GM18870 (cell line): ENCODE data around the gene SVOP.
"Not testable (repeated sequence)": the region's sequence is repeated elsewhere in the genome, so short reads cannot be mapped to it uniquely, and the experiment has no call there.

Experiments used
- ATAC-seq: cut with Tn5 transposase; IDR thresholded peaks from one replicate; pipeline ENCODE4 v1.9.1; 2021; ENCODE audit warnings: moderate library complexity; ENCODE audit not compliant: unreplicated experiment

SVOP gene

DNA sequence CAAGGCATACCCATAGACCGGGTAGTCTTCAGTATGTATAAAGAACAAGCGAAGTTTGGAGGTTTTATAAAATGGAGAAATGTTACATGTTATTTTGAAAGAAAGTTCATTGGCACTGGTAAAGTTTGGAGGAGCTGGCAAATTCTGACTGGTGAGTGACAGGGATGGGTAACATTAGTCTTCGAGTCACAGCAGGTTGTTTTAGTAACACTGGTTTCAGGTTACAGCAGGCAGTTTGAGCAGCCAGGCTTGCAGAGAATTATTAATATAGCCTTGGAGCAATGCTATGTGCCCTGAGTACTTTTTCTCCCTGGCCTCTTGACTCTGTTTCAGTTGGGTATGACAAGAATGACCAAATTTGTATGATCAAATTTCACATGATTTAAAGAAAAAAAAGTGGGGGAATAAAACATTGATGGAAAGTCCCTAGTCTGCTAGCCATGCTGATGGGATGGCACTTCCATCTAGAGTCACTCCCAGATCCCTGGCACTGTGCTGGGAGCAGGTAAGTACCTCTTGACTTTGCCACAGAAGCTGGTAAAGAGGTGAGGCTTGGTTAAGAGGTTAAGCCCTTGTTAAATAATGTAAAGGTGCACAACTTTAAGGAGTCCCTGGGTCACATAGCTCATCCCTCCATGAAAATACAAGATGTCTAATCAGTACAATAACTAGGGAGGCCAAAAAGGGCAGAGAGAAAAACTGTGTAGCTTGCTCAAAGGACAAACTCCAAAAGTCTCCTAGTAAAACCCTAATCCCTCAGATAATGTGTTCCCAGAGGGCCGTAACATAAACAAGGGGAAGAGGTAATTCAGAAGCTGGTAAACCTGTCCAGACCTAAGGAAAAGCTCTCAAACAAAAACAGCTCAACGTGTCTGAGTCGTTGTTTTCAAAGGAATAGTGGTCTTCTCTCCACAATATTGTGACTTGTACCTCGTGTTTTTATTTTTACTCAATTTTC lies 12.7 kb upstream of the SVOP start:
- ATAC-seq: no peak

DNA sequence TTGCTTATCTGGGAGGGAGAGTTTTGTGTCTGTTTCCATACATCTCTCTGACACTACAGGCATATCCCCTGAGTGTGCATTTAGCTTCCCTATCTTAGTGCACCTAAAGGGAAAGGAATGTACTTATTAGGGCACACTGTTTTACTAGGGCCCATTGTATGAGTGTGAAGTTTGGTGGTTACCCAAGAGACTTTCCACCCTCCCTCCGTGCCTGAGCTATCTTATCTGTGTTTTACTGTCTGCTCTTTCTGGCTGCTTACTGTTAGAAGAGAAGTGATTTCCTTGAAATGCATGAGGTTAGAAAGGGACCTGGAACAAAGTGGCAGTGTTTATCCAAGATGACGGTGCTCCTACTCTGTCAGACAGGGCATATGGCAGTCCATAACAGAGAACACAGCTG lies 8.5 kb upstream of the SVOP start:
- no peak for ATAC-seq

DNA sequence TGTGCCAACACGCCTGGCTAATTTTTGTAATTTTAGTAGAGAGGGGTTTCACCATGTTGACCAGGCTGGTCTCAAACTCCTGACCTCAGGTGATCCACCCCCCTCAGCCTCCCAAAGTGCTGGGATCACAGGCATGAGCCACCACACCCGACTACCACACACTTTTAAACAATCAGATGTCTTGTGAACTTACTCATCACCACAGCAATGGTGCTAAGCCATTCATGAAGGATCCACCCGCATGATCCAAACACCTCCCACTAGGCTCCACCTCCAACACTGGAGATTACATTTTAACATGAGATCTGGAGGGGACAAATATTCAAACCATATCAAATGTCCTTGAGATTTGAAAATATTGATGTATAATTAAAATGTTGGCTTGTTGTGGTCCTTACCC lies 7.8 kb upstream of the SVOP start:
- not testable (repeated sequence) for ATAC-seq

DNA sequence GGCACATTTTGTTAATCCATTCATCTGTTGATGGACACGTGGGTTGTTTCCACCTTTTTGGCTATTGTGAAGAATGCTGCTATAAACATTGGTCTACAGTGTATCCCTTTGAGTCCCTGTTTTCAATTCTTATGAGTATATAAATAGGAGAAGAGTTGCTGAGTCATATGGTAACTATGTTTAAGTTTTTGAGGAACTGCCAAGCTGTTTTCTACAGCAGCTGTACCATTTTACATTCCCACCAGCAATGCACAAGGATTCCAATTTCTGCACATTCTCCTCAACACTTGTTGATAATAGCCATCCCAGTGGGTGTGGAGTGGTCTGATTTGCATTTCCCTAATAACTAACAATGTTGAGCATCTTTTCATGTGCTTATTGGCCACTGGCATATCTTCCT lies 6.9 kb upstream of the SVOP start:
- no peak for ATAC-seq

DNA sequence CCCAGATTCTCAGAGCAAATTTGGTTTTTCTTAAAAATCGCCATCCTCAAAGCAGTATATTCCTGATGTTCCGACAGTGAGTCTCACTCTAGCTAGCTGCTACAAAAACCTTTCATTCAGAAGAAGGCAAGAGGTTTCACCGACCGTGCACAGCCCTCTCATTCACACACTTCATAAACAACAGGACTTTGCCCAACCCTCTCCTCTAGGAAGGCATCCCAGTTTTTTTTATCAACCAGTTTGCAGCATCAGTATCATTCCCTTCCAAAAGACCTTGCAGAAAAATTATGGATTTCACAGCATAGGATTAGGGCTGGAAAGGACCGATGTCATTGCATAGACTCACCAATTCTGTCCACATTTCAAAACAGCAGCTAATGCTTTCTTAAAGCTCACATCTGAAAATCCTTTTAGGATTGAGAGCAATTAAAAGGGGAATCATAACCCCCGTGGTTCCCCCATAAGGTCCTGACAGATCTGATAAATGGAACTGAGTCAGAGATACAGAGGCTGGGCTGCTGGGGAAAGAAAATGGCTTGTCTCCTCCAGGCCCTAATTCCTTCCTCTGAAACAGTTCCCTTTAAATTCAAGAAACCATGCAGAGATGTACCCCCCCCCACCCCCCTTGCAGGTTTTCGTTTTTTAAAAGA lies 597 bp downstream of the SVOP start:
- ATAC-seq: no peak

DNA sequence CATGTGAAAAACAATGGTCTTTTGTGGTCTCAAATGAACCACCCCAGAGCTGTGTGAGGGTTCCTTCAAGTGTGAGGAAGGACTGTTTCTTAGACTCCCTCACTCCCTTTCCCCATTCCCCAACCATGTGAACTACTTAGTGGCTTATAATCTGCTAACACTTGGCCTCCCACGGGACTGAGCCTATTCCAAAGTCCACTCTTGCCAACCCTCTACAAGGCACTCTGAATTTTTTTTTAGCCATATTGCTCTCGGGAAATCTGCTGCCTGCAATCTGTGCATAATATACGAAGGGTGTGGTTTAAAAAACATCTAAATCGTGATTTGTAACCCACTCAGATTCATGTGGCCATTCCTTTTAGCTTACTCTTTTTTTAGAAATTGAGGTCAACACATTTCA lies 2.6 kb downstream of the SVOP start:
- no peak for ATAC-seq

DNA sequence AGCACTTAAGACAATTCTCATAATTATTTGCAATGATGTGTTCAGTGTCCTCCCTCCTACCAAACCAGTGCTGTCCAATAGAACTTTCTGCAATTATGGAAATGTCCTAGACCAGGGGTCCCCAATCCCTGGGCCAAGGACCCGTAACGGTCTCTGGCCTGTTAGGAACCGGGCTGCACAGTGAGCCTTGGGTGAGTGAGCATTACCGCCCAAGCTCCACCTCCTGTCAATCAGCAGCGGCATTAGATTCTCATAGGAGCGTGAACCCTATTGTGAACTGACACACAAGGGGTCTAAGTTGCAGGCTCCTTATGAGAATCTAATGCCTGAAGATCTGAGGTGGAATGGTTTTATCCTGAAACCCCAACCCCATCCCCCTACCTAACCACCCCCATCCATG lies 3.9 kb downstream of the SVOP start:
- ATAC-seq: no peak

DNA sequence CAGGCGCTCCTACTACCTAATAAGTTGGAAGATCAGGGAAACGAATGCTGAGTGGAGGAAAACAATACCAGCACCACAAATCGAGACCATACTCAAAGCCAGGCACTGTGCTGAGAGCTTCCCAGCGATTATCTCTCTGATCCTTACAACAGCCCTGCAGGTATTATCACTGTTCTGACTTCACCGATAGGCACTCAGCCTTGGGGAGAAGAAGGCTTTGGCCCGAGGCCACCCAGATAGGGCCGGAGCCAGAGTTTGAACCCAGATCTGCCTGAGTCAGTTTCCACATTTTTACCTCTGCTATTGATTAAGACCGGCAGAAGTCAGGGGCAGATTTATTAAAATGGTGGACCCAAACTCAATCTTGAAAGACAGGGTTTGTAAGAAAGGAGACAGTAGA lies 4.9 kb downstream of the SVOP start:
- ATAC-seq: no peak

DNA sequence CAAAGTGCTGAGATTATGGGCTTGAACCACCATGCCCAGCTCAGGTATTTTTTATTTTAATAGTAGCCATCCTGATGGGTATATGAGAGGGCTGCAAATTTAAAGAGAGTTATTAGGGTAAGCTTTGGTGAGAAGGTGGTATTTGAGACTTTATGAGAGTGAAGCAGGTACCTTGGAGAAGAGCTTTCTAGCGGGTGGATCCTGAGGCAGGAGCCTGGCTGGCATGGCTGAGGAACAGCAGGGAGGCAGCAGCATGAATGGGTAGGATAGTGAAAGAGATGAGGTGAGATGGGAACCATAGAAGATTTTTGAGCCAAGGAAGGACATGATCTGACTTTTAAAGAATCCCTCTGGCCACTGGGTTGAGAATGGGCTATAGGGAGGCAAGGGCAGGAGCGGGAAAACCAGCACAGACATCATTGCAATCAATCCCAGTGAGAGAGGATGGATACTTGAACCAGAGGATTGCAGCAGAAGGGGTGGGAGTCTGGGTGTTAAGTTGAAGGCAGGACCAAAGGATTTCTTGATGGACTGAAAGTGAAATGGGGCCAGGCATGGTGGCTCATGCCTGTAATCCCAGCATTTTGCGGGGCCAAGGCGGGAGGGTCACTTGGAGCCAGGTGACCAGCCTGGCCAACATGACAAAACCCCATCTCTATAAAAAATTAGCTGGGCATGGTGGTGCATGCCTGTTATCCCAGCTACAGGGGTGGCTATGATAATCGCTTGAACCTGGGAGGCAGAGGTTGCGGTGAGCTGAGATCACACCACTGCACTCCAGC lies 5.7 kb downstream of the SVOP start:
- no peak for ATAC-seq

DNA sequence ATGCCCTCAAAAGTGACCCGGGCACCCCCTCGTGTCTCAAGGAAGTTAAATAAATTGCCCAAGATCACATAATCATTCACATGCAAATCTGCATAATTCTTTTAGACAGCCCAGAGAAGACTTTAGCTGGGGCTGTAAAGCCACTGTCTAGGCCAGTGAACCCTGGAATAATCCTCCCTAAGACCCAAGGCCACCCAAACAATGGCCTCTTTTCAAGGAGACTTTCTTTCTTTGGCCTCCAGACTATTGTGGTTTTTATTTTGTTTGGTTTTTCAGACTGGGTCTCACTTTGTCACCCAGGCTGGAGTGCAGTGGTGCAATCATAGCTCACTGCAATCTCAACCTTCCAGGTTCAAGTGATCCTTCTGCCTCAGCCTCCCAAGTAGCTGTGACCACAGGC lies 10.6 kb downstream of the SVOP start:
- ATAC-seq: no peak

DNA sequence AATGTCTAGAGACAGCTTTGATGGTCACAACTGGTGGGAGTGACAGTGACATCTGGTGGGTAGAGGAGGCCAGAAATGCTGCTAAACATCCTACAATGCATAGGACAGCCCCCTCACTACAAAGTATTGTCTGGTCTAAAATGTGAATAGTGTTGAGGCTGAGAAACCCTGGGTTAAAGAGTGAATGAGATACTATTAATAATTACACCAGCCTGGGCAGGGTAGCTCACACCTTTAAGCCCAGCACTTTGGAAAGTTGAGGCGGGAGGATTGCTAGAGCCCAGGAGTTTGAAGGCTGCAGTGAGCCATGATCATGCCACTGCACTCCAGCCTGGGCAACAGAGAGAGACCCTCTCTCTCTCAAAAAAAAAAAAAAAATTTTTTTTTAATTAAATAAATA lies 11.1 kb downstream of the SVOP start:
- no peak for ATAC-seq

DNA sequence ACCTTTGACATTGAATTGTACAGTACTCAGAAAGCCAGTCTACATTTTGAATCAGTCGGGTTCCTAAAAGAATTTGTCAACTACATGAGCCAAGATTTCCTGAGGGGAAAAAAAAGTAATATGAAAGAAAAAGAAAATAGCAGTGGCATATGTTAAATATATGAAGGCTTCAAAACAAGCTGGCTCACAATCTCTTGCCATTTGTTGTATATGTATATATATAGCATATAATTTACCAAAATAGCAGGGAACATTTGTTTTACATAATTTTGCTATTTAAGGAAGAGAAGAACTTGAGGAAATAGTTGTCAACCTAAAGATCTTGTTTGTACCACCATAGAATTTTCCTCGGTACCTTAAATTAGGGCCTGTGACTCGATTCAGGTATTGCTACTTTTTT lies 16.9 kb downstream of the SVOP start:
- ATAC-seq: no peak

DNA sequence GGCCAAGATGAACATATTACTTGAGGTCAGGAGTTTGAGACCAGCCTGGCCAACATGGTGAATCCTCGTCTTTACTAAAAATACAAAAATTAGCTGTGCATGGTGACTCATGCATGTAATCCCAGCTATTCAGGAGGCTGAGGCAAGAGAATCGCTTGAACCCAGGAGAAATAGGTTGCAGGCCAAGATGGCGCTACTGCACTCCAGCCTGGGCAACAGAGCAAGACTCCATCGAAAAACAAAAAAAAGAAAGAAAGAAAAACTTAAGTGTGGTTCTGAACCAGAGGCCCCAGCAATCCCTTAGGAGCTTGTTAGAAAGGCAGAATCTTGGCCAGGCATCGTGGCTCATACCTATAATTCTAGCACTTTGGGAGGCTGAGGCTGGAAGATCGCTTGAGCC lies 24.5 kb downstream of the SVOP start:
- ATAC-seq: no peak

DNA sequence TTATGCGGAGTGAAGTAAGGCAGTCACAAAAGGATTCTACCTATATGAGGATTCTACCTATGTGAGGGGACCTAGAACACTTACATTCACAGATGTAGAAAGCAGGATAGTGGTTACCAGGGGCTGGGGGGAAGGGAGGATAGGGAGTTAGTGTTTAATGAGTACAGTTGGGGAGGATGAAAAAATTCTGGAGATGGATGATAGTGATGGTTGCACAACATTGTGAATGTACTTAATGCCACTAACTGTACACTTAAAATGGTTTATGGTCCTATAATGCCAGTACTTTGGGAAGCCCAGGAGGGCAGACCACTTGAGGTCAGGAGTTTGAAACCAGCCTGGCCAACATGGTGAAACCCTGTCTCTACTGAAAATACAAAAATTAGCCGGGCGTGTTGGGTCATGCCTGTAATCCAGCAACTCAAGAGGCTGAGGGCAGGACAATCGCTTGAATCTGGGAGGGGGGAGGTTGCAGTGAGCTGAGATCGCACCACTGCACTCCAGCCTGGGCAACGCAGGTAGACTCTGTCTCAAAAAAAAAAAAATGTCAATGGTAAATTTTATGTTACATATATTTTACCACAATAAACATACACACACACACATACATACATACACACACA lies 25.4 kb downstream of the SVOP start:
- ATAC-seq: no peak

DNA sequence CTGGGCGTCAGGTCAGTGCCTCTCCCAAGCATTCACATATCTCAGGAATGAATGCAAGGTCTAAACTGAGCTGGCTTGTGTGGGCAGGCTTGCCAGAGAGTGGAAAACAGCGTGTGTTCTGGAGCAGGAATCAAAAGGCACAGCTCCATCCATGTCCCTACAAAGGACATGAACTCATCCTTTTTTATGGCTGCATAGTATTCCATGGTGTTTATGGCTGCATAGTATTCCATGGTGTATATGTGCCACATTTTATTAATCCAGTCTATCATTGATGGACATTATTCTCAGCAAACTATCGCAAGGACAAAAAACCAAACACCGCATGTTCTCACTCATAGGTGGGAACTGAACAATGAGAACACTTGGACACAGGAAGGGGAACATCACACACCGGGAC lies 30.8 kb downstream of the SVOP start:
- ATAC-seq: not testable (repeated sequence)

DNA sequence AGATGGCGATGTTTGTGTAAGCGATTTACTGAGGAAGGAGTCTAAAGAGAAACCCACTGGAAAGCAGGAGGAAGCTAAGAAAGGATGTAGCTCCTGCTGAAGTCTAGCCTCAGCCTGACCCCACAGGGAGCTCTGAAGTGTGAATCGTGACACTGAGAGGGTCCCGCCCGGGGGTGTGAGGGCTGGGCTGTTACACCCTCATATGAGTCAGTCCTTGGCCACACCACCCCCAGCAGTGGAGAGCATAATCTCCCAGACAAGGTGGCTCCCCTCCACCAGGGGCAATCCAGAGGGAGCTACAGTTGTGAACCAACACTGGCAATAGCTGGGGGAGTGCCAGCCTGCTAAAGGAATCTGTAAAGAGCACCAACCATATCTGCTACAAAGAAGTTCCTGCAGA lies 31.5 kb downstream of the SVOP start:
- no peak for ATAC-seq

DNA sequence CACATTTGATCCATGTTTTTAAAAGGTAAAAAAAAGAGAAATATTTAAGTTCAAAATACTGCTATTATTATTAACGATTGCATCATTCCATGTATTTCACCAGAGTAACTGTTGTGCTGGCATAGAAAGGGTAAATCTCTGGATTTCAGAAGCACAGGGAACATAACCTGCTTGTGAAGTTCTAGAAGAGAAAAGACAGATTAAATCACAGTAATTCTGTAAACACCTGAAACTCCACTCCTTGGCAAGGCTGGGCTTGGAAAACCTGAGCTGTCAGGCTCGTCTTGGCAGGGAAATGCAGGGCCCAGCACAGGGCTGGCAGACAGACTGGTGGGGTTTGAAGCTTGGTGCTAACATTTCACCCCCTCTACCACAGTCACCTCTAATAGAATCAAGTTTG lies 35.1 kb downstream of the SVOP start:
- ATAC-seq: no peak

DNA sequence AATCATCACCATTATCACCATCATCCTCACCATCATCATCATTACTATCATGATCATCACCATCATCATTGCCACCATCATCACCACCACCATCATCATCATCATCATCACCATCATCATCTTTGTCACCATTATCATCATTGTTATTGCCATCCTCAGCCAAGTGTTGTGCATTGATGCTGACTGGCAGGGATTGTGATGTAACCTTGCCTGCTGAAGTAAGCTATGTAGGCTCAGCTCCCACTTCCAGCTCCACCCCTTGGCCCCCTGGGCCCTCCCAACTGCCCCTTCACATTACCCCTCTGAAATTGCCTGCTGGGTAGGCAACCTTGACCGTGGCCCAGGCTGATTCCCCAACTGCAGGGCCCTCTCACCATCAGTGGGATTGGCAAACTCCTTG lies 37.6 kb downstream of the SVOP start:
- ATAC-seq: no peak

DNA sequence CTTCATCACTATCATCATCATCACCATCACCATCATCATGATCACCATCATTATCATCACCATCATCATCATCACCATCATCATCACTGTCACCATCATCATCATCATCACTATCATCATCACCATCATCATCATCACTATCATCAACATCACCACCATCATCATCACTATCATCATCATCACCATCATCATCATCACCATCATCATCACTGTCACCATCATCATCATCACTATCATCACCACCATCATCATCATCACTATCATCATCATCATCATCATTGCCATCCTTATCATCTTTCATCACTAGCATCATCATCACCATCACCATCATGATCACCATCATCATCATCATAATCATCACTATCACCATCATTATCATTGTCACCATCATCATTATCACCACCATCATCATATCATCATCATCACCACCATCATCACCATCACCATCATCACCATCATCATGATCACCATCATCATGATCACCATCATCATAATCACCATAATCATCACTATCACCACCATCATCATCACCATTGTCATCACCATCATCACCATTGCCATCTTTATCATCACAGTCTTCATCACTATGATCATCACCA lies 38.1 kb downstream of the SVOP start:
- ATAC-seq: no peak

DNA sequence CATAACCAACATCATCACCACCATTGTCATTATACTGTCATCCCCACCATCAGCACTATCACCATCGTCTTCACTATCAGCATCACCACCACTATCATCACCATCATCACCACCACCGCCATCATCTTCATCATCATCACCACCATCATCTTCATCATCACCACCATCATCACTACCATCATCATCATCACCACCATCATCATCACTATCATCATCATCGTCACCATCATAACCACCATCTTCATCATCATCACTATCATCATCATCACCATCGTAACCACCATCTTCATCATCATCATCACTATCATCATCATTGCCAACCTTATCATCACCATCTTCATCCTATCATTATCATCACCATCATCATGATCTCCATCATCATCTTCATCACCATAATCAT lies 39.0 kb downstream of the SVOP start:
- ATAC-seq: no peak
